Esophagus muscularis mucosa (tissue), 4 donors: ENCODE data around the gene IFNL2.

Source experiments
- EP300 ChIP-seq: sonication (generic); formaldehyde crosslinking; IDR thresholded peaks from one replicate; pipeline ENCODE4 v1.6.1; 2017; ENCODE audit warnings: antibody characterized with exemption
- POLR2A ChIP-seq: fragments of 450-650 bp; IDR thresholded peaks from one replicate; pipeline ENCODE4 v1.6.1; 2017; ENCODE audit warnings: antibody characterized with exemption, moderate library complexity, mild to moderate bottlenecking, low read depth
- POLR2AphosphoS5 ChIP-seq, 2 donors: sonication (generic); formaldehyde crosslinking; IDR thresholded peaks; one replicate each; pipeline ENCODE4 v1.6.1; 2017; ENCODE audit warnings: antibody characterized with exemption in 2 of 2
- TF ChIP-seq, protein P1 (sequence below), 3 experiments: fragments of 200-600 bp in 2 of 3; fragments of 450-650 bp in 1 of 3; sonication (generic) in 2 of 3; IDR thresholded peaks; one replicate each; pipeline ENCODE4 v1.5.1; 2017 to 2019; ENCODE audit warnings: antibody characterized with exemption in 3 of 3, mild to moderate bottlenecking in 2 of 3, moderate library complexity in 1 of 3

DNA sequence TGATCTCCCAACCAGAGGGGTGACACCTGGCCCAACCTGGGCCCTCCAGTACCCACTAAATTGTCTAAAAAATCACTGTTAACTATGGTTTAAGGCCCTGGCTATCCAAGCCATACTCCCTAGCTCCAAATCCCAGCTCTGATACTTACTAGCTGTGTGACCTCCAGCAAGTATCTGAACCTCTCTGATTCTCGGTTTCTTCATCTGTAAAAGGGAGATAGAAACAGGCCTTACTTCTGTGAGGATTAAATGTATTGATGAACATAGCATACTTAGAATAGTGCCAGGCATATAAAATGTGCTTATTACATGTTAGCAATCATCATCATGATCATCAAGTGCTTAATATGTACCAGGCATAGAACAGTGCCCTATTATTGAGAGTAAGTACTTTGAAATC lies 47.7 kb downstream of the IFNL2 start:
- TF ChIP-seq, protein P1, sequence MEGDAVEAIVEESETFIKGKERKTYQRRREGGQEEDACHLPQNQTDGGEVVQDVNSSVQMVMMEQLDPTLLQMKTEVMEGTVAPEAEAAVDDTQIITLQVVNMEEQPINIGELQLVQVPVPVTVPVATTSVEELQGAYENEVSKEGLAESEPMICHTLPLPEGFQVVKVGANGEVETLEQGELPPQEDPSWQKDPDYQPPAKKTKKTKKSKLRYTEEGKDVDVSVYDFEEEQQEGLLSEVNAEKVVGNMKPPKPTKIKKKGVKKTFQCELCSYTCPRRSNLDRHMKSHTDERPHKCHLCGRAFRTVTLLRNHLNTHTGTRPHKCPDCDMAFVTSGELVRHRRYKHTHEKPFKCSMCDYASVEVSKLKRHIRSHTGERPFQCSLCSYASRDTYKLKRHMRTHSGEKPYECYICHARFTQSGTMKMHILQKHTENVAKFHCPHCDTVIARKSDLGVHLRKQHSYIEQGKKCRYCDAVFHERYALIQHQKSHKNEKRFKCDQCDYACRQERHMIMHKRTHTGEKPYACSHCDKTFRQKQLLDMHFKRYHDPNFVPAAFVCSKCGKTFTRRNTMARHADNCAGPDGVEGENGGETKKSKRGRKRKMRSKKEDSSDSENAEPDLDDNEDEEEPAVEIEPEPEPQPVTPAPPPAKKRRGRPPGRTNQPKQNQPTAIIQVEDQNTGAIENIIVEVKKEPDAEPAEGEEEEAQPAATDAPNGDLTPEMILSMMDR (IDR thresholded peaks at IDR 0.05), result no peak
- TF ChIP-seq POLR2AphosphoS5 (IDR thresholded peaks at IDR 0.05), result no peak
- TF ChIP-seq POLR2A, result no peak
- no peak for TF ChIP-seq EP300
